Activated CD4-positive, CD25-positive, alpha-beta regulatory T cell treated with anti-CD3 and anti-CD28 coated beads, Interleukin-2, amount 50 U/mL, for 72 hours (primary cell): Measurements from ENCODE around the gene SRD5A1.
"Not testable (repeated sequence)": the region's sequence is repeated elsewhere in the genome, so short reads cannot be mapped to it uniquely, and the experiment has no call there.

Experiments
- DNase-seq: peaks from one replicate; pipeline ENCODE4 v3.0.0; 2021

SRD5A1 gene

GRCh38 chr5:6645571-6646362, 12.5 kb downstream of the SRD5A1 start:
- DNase-seq = not testable (repeated sequence)

- no peak for DNase-seq
Observed at GRCh38 chr5:6649186-6649585, 15.9 kb downstream of the SRD5A1 start.

- no peak for DNase-seq
Observed at GRCh38 chr5:6649681-6650080, 16.4 kb downstream of the SRD5A1 start.

GRCh38 chr5:6652025-6652424, 18.8 kb downstream of the SRD5A1 start:
- no peak for DNase-seq

GRCh38 chr5:6655432-6655831, 22.2 kb downstream of the SRD5A1 start:
- no peak for DNase-seq

GRCh38 chr5:6656680-6657079, 23.4 kb downstream of the SRD5A1 start:
- DNase-seq = no peak

- no peak for DNase-seq
Observed at GRCh38 chr5:6659941-6660684, 26.9 kb downstream of the SRD5A1 start.

- DNase-seq = no peak
Observed at GRCh38 chr5:6660688-6661087, 27.4 kb downstream of the SRD5A1 start.

- no peak for DNase-seq
Observed at GRCh38 chr5:6666762-6667161, 33.5 kb downstream of the SRD5A1 start.

GRCh38 chr5:6667648-6668047, 34.4 kb downstream of the SRD5A1 start:
- DNase-seq = no peak

GRCh38 chr5:6668717-6669116, 35.5 kb downstream of the SRD5A1 start:
- DNase-seq = not testable (repeated sequence)

GRCh38 chr5:6673031-6673430, 39.8 kb downstream of the SRD5A1 start:
- DNase-seq = no peak

- no peak for DNase-seq
Observed at GRCh38 chr5:6673963-6674362, 40.7 kb downstream of the SRD5A1 start.

- DNase-seq = no peak
Observed at GRCh38 chr5:6674421-6674820, 41.2 kb downstream of the SRD5A1 start.

- DNase-seq = no peak
Observed at GRCh38 chr5:6674886-6675285, 41.6 kb downstream of the SRD5A1 start.

GRCh38 chr5:6675784-6676491, 42.7 kb downstream of the SRD5A1 start:
- no peak for DNase-seq

GRCh38 chr5:6676702-6677101, 43.5 kb downstream of the SRD5A1 start:
- DNase-seq = no peak

- DNase-seq = no peak
Observed at GRCh38 chr5:6678385-6678784, 45.1 kb downstream of the SRD5A1 start.

- no peak for DNase-seq
Observed at GRCh38 chr5:6680922-6681321, 47.7 kb downstream of the SRD5A1 start.

- DNase-seq = no peak
Observed at GRCh38 chr5:6681682-6682081, 48.4 kb downstream of the SRD5A1 start.

GRCh38 chr5:6682239-6682638, 49.0 kb downstream of the SRD5A1 start:
- no peak for DNase-seq

- no peak for DNase-seq
Observed at GRCh38 chr5:6683241-6683640, 50.0 kb downstream of the SRD5A1 start.

- no peak for DNase-seq
Observed at GRCh38 chr5:6684075-6684474, 50.8 kb downstream of the SRD5A1 start.

GRCh38 chr5:6686501-6686900, 53.3 kb downstream of the SRD5A1 start:
- no peak for DNase-seq
